Gastroesophageal sphincter (tissue), 3 donors: ENCODE results near the gene OPCML.

Experiments
- CTCF ChIP-seq, 4 experiments: fragments of 200-600 bp in 2 of 4; fragments of 450-650 bp in 2 of 4; sonication (generic) in 1 of 4; IDR thresholded peaks; one replicate each; pipeline ENCODE4 v1.5.1; 2017 to 2019; ENCODE audit warnings: antibody characterized with exemption in 4 of 4, mild to moderate bottlenecking in 2 of 4, moderate library complexity in 2 of 4
- EP300 ChIP-seq: sonication (generic); formaldehyde crosslinking; IDR thresholded peaks from one replicate; pipeline ENCODE4 v1.6.1; 2017; ENCODE audit warnings: antibody characterized with exemption, mild to moderate bottlenecking
- POLR2A ChIP-seq, 2 donors: fragments of 450-650 bp; IDR thresholded peaks; one replicate each; pipeline ENCODE4 v1.6.1; 2017; ENCODE audit warnings: antibody characterized with exemption in 2 of 2, mild to moderate bottlenecking in 2 of 2, moderate library complexity in 1 of 2

GRCh38 chr11:133533205-133533604 is 904 bp upstream of the OPCML start:
- TF ChIP-seq CTCF (IDR thresholded peaks at IDR 0.05): no peak
- TF ChIP-seq POLR2A (IDR thresholded peaks at IDR 0.05): no peak
- TF ChIP-seq EP300: no peak
